Endothelial cell of umbilical vein (primary cell): ENCODE data around the gene ELMO1. TPM values are rescaled to one million over a fixed set of nuclear protein-coding genes. Genes with fewer than 3 reads are reported as not detected.

Source experiments
- BruUV-seq: library from RNA; stranded (reverse); fragments of 400-500 nt; replicated peaks from 2 replicates; lab custom pipeline; 2021; lab: Mats Ljungman, UMichigan
- CTCF ChIA-PET: fragments of 300-600, 350-600 bp; sonication (Branson Sonifier 250); formaldehyde crosslinking; loops from one replicate; lab custom pipeline; 2021; ENCODE audit warnings: antibody characterized with exemption, inconsistent platforms; lab: Charles Lee
- POLR2A ChIA-PET: fragments of 300-600, 350-600 bp; sonication (Branson Sonifier 250); formaldehyde crosslinking; loops from one replicate; lab custom pipeline; 2021; ENCODE audit warnings: antibody characterized with exemption, inconsistent platforms; lab: Charles Lee
- DNase-seq: peaks from one replicate; pipeline ENCODE4 v3.0.0-alpha.2; 2011; ENCODE audit warnings: low read depth, low spot score
- FAIRE-seq: peaks from 2 replicates; lab custom pipeline; 2011; peaks lifted over from hg19 to GRCh38; lab: Jason Lieb, UNC
- H2AFZ ChIP-seq: 2 replicates; pipeline ENCODE4 v1.6.0; 2012; ENCODE audit warnings: low read depth, low read length, control low read depth, inconsistent platforms
- H3K27ac ChIP-seq: 2 replicates; pipeline ENCODE4 v1.5.1; 2011; ENCODE audit warnings: low read depth, mild to moderate bottlenecking, control low read depth, low read length, moderate library complexity; ENCODE audit not compliant: insufficient read depth
- H3K27me3 ChIP-seq, 2 experiments: 2 replicates each; pipeline versions ENCODE4 v1.6.0 to v1.6.1; 2011; ENCODE audit warnings: low read length in 2 of 2, mixed read lengths in 1 of 2; ENCODE audit not compliant: control insufficient read depth in 2 of 2, insufficient read depth in 2 of 2
- H3K36me3 ChIP-seq, 2 experiments: 2 replicates in 1 of 2; 3 replicates in 1 of 2; pipeline ENCODE4 v1.5.1; 2011; ENCODE audit warnings: low read length in 2 of 2, mild to moderate bottlenecking in 1 of 2, moderate library complexity in 1 of 2; ENCODE audit not compliant: control insufficient read depth in 2 of 2, insufficient read depth in 2 of 2; ENCODE audit errors: extremely low read depth in 1 of 2
- H3K4me1 ChIP-seq: 3 replicates; pipeline ENCODE4 v1.5.1; 2011; ENCODE audit warnings: mild to moderate bottlenecking, low read length; ENCODE audit not compliant: control insufficient read depth, insufficient read depth; ENCODE audit errors: extremely low read depth
- H3K4me2 ChIP-seq: 2 replicates; pipeline ENCODE4 v1.6.1; 2011; ENCODE audit warnings: low read length, control low read depth, mixed read lengths; ENCODE audit not compliant: insufficient read depth
- H3K4me3 ChIP-seq, 3 experiments: fragments of 200-600 bp in 1 of 3; sonication (generic), shearing (Covaris generic) in 1 of 3; replicated peaks in 1 of 3; 2 replicates each; pipeline ENCODE4 v1.5.1; 2011 to 2016; ENCODE audit warnings: control low read depth in 3 of 3, low read length in 3 of 3, mild to moderate bottlenecking in 2 of 3, inconsistent platforms in 1 of 3, low read depth in 1 of 3, moderate library complexity in 1 of 3; ENCODE audit not compliant: insufficient read depth in 1 of 3
- H3K79me2 ChIP-seq: 2 replicates; pipeline ENCODE4 v1.6.0; 2012; ENCODE audit warnings: low read length, inconsistent platforms; ENCODE audit not compliant: control insufficient read depth, insufficient read depth
- H3K9ac ChIP-seq: replicated peaks from 2 replicates; pipeline ENCODE3; 2011; ENCODE audit warnings: low read length, control low read depth; ENCODE audit not compliant: insufficient read depth; ENCODE audit errors: extremely low read depth
- H3K9me1 ChIP-seq: replicated peaks from 3 replicates; pipeline ENCODE4 v1.6.0; 2011; ENCODE audit warnings: mild to moderate bottlenecking, low read length; ENCODE audit not compliant: control insufficient read depth, insufficient read depth; ENCODE audit errors: extremely low read depth
- H3K9me3 ChIP-seq: replicated peaks from 2 replicates; pipeline ENCODE4 v1.5.1; 2012; ENCODE audit warnings: low read length, inconsistent platforms; ENCODE audit not compliant: control insufficient read depth, insufficient read depth
- H4K20me1 ChIP-seq: replicated peaks from 2 replicates; pipeline ENCODE3; 2011; ENCODE audit warnings: mild to moderate bottlenecking, low read length; ENCODE audit not compliant: control insufficient read depth, insufficient read depth; ENCODE audit errors: extremely low read depth
- CTCF ChIP-seq, 2 donors: IDR thresholded peaks; 1 replicate in 1 of 2; 2 replicates in 1 of 2; pipeline ENCODE4 v1.5.1; 2011; ENCODE audit warnings: low read length in 2 of 2, mild to moderate bottlenecking in 2 of 2, moderate library complexity in 2 of 2, control low read depth in 1 of 2, inconsistent platforms in 1 of 2, low read depth in 1 of 2; ENCODE audit not compliant: insufficient read depth in 1 of 2; ENCODE audit errors: extremely low read depth in 1 of 2
- EZH2 ChIP-seq: IDR thresholded peaks from 2 replicates; pipeline ENCODE4 v1.6.1; 2012; ENCODE audit warnings: borderline replicate concordance, low read depth, mild to moderate bottlenecking, moderate library complexity, low read length, inconsistent platforms; ENCODE audit not compliant: severe bottlenecking
- FOS ChIP-seq: IDR thresholded peaks from 2 replicates; pipeline ENCODE4 v1.6.1; 2011; ENCODE audit warnings: mild to moderate bottlenecking, low read length, moderate library complexity, borderline replicate concordance; ENCODE audit not compliant: insufficient read depth
- GATA2 ChIP-seq: IDR thresholded peaks from 2 replicates; pipeline ENCODE4 v1.7.0; 2011; ENCODE audit warnings: low read depth, mild to moderate bottlenecking, moderate library complexity, mixed read lengths, low read length; ENCODE audit not compliant: insufficient read length, insufficient read depth
- JUN ChIP-seq: IDR thresholded peaks from 2 replicates; pipeline ENCODE4 v1.6.1; 2011; ENCODE audit warnings: borderline replicate concordance, low read depth; ENCODE audit not compliant: insufficient read length, insufficient read depth
- MAX ChIP-seq: IDR thresholded peaks from 2 replicates; pipeline ENCODE4 v1.6.1; 2011; ENCODE audit not compliant: insufficient read depth, insufficient read length
- MYC ChIP-seq: IDR thresholded peaks from one replicate; pipeline ENCODE4 v1.6.1; 2011; ENCODE audit warnings: mild to moderate bottlenecking, low read depth, low read length
- POLR2A ChIP-seq: IDR thresholded peaks from 2 replicates; pipeline ENCODE4 v1.6.1; 2012; ENCODE audit warnings: low read depth, mild to moderate bottlenecking, control low read depth, low read length
- POLR2AphosphoS5 ChIP-seq: IDR thresholded peaks from 2 replicates; pipeline ENCODE4 v1.6.1; 2012; ENCODE audit warnings: low read depth, mild to moderate bottlenecking, control low read depth, low read length, moderate library complexity; ENCODE audit not compliant: insufficient read depth
- dilution Hi-C: fragments of 300-500 bp; cut with MboI; formaldehyde crosslinking; loops from one replicate; pipeline ENCODE4 v1.15.0; 2019; ENCODE audit warnings: low sequenced_read_pairs; ENCODE audit not compliant: extremely low pct_ligation_motif_present
- intact Hi-C: fragments of 100-400 bp; cut with micrococcal nuclease; formaldehyde crosslinking; loops from one replicate; pipeline ENCODE4 v1.10.0; 2022
- polyA plus RNA-seq, 4 experiments: library from polyadenylated mRNA; depleted of rRNA in 3 of 4; stranded (reverse) in 3 of 4; unstranded in 1 of 4; fragments of >200 nt; gene quantifications; 2 replicates each; pipeline versions ENCODE4 v1.2.1 to v1.2.3, GENCODE V29; 2011 to 2012; ENCODE audit warnings: missing spikeins in 1 of 4
- total RNA-seq: library from RNA; stranded (reverse); gene quantifications from 2 replicates; pipeline ENCODE4 v1.2.3, GENCODE V29; 2021

ELMO1 gene
- total and polyA plus RNA-seq, 2 donors (not counting 3 experiments of a cell fraction or from before 2014, with no cell fraction given), result 17.0 to 30.6 TPM

- BruUV-seq, result no TSS peak
- FAIRE-seq, result no peak
- intact Hi-C loops, result no loop called here
Observed at GRCh38 chr7:37131855-37132254, 316.8 kb downstream of the ELMO1 start.

More at GRCh38 chr7:37131855-37132254, 316.8 kb downstream of the ELMO1 start:
- dilution Hi-C loops, result no loop called here
- Histone ChIP-seq H2AFZ (no peak overlapping the region), H4K20me1 (no peaks in the 10 kb centered on the region), H3K9ac (no peak overlapping the region), H3K36me3 (peaks cover 0 to 6% of the 10 kb centered on the region in 2 experiments), H3K27me3 (no peaks in the 10 kb centered on the region), H3K4me2 (no peak overlapping the region), H3K4me1 (no peaks in the 10 kb centered on the region), H3K79me2 (no peaks in the 10 kb centered on the region), H3K9me1 (no peaks in the 10 kb centered on the region), H3K4me3 (no peak overlapping the region), H3K9me3 (no peaks in the 10 kb centered on the region), H3K27ac (no peak overlapping the region)
- ChIA-PET CTCF (no interaction called here), POLR2A (no interaction called here)
- TF ChIP-seq MYC, result no peak
- TF ChIP-seq POLR2A, result no peak
- no peak for TF ChIP-seq JUN
- no peak for TF ChIP-seq FOS
- no peak for TF ChIP-seq CTCF (IDR thresholded peaks at IDR 0.05; ENCODE audit: extremely low read depth in 1 of 2, insufficient read depth in 1 of 2, low read depth in 1 of 2, low read length in 2 of 2)
- TF ChIP-seq POLR2AphosphoS5, result no peak
- no peak for TF ChIP-seq EZH2
- no peak for TF ChIP-seq GATA2
- no peak for TF ChIP-seq MAX
- DNase-seq, result no peak
